Inflammatory macrophage treated with lipopolysaccharide for 4 hours (primary cell): Measurements from ENCODE around the gene MEGF6.
A peak's percentile ranks its signal among the peaks of the same experiment; 100 is the strongest.

ENCODE experiments used
- DNase-seq: peaks from one replicate; pipeline ENCODE4 v3.0.0-alpha.2; 2020

Gene MEGF6

GRCh38 chr1:3611170-3612019 lies at the start of gene MEGF6:
Gene MEGF6, minus strand, starts transcription at chr1:3611508. Its CDS starts 240 bp downstream, at chr1:3611268.
- no peak for DNase-seq

- peak; percentile 50 for DNase-seq
Observed at GRCh38 chr1:3660704-3661103, 49.4 kb upstream of the MEGF6 start.

- no peak for DNase-seq
Observed at GRCh38 chr1:3659093-3659492, 47.8 kb upstream of the MEGF6 start.

GRCh38 chr1:3658231-3658615 lies 46.9 kb upstream of the MEGF6 start:
- DNase-seq = no peak

- DNase-seq = no peak
Observed at GRCh38 chr1:3657578-3658230, 46.4 kb upstream of the MEGF6 start.

- DNase-seq = no peak
Observed at GRCh38 chr1:3657096-3657475, 45.8 kb upstream of the MEGF6 start.

GRCh38 chr1:3656450-3657095 lies 45.3 kb upstream of the MEGF6 start:
- no peak for DNase-seq

GRCh38 chr1:3654549-3655281 lies 43.4 kb upstream of the MEGF6 start:
- DNase-seq = no peak

- DNase-seq = no peak
Observed at GRCh38 chr1:3653286-3653618, 41.9 kb upstream of the MEGF6 start.

GRCh38 chr1:3652548-3653285 lies 41.4 kb upstream of the MEGF6 start:
- DNase-seq = no peak

- DNase-seq = peak; percentile 13
Observed at GRCh38 chr1:3651930-3652547, 40.7 kb upstream of the MEGF6 start, which contains the start of gene TP73. Gene TP73, plus strand, starts transcription at chr1:3652516. Its CDS starts 29,850 bp downstream, at chr1:3682366.

GRCh38 chr1:3651026-3651929 lies 40.0 kb upstream of the MEGF6 start:
- DNase-seq = no peak

GRCh38 chr1:3650248-3651025 lies 39.1 kb upstream of the MEGF6 start:
- DNase-seq = no peak

GRCh38 chr1:3649342-3650247 lies 38.3 kb upstream of the MEGF6 start, which contains the start of gene WRAP73:
Gene WRAP73, minus strand, starts transcription at chr1:3650103. Its CDS starts 104 bp downstream, at chr1:3649999.
- peak; percentile 97 for DNase-seq

GRCh38 chr1:3646596-3646995 lies 35.3 kb upstream of the MEGF6 start:
- no peak for DNase-seq

- no peak for DNase-seq
Observed at GRCh38 chr1:3645666-3646355, 34.5 kb upstream of the MEGF6 start.

GRCh38 chr1:3645247-3645646 lies 33.9 kb upstream of the MEGF6 start:
- no peak for DNase-seq

GRCh38 chr1:3644273-3644672 lies 33.0 kb upstream of the MEGF6 start:
- DNase-seq = no peak
